ENCODE results near the gene ARID3C. TPM values are rescaled to one million over a fixed set of nuclear protein-coding genes. Genes with fewer than 3 reads are reported as not detected.

Gene ARID3C
- total RNA-seq, 4 donors from 2014 or later = 0.23 to 0.34 TPM; not detected in 2

GRCh38 chr9:34573599-34574325, 55.1 kb downstream of the ARID3C start:
- intact Hi-C loops (cut with DNase I; ENCODE audit: low total_unique reads) = no loop called here
- no peak for TF ChIP-seq POLR2A (IDR thresholded peaks at IDR 0.05)
- no peak for TF ChIP-seq CTCF (IDR thresholded peaks at IDR 0.05)
- 85 to 92% methylated on average over 14 to 17 of the region's 17 CpGs for WGBS, 2 donors
- no peak overlapping the region for H3K4me3 ChIP-seq (ENCODE audit: low read depth, poor library complexity, severe bottlenecking)
- DNase-seq (ENCODE audit: low spot score in 2 of 2) = no peak

GRCh38 chr9:34572628-34573027, 56.2 kb downstream of the ARID3C start:
- WGBS, 2 donors = 90 to 92% methylated on average over 6 of the region's 6 CpGs
- no peak for DNase-seq (ENCODE audit: low spot score in 2 of 2)
- TF ChIP-seq POLR2A (IDR thresholded peaks at IDR 0.05) (no peak), CTCF (IDR thresholded peaks at IDR 0.05) (no peak)

GRCh38 chr9:34572092-34572491, 56.8 kb downstream of the ARID3C start:
- H3K4me3 ChIP-seq (ENCODE audit: low read depth, poor library complexity, severe bottlenecking) = no peak overlapping the region
- no peak for TF ChIP-seq POLR2A (IDR thresholded peaks at IDR 0.05)
- no peak for TF ChIP-seq CTCF (IDR thresholded peaks at IDR 0.05)
- intact Hi-C loops (cut with DNase I; ENCODE audit: low total_unique reads) = no loop called here
- DNase-seq (ENCODE audit: low spot score in 2 of 2) = no peak

More at GRCh38 chr9:34572628-34573027, 56.2 kb downstream of the ARID3C start:
- H3K4me3 ChIP-seq (ENCODE audit: low read depth, poor library complexity, severe bottlenecking) = no peak overlapping the region
- intact Hi-C loops (cut with DNase I; ENCODE audit: low total_unique reads) = no loop called here

- no peak for DNase-seq (ENCODE audit: low spot score in 2 of 2)
- WGBS, 2 donors = 60 to 68% methylated on average over 12 of the region's 12 CpGs
- no peak overlapping the region for H3K4me3 ChIP-seq (ENCODE audit: low read depth, poor library complexity, severe bottlenecking)
- no peak for TF ChIP-seq CTCF (IDR thresholded peaks at IDR 0.05)
- no peak for TF ChIP-seq POLR2A (IDR thresholded peaks at IDR 0.05)
- intact Hi-C loops (cut with DNase I; ENCODE audit: low total_unique reads) = no loop called here
Observed at GRCh38 chr9:34571481-34571810, 57.4 kb downstream of the ARID3C start.

Other genes starting within 250 kb of the ARID3C start
- gene FAM219A, start 170.5 kb downstream of the ARID3C start, total RNA-seq = 10 to 100 TPM; 12.6 to 19.7 (median 13.5) TPM
- gene DNAI1, start 170.3 kb downstream of the ARID3C start, total RNA-seq = not detected
- gene ENHO, start 106.1 kb downstream of the ARID3C start, total RNA-seq = 1 to 10 TPM in 2 of 4 donors, under 1 TPM in 1, not detected in 1; 0.91 to 7.6 (median 2.6) TPM
- 10 to 100 TPM in 1 of 4 donors, 1 to 10 TPM in 3; 2.5 to 13.4 (median 3.9) TPM for gene CNTFR, start 39.3 kb downstream of the ARID3C start, total RNA-seq
- gene RPP25L, start 17.0 kb downstream of the ARID3C start, total RNA-seq = 10 to 100 TPM; 17.0 to 39.0 (median 26.6) TPM
- 100 to 1,000 TPM in 3 of 4 donors, 10 to 100 TPM in 1; 80.8 to 166 (median 127) TPM for gene DCTN3, start 8.6 kb downstream of the ARID3C start, total RNA-seq
- gene SIGMAR1, start 8.7 kb upstream of the ARID3C start, total RNA-seq = 100 to 1,000 TPM in 3 of 4 donors, 10 to 100 TPM in 1; 99.1 to 130 (median 107) TPM
- 10 to 100 TPM; 41.2 to 84.9 (median 55.5) TPM for gene GALT, start 17.6 kb upstream of the ARID3C start, total RNA-seq
- 10 to 100 TPM; 27.7 to 37.7 (median 29.9) TPM for gene IL11RA, start 23.1 kb upstream of the ARID3C start, total RNA-seq
- 100 to 1,000 TPM; 199 to 301 (median 241) TPM for gene CCL27, start 33.6 kb upstream of the ARID3C start, total RNA-seq
- 1 to 10 TPM in 1 of 4 donors, not detected in 3; 3.6 TPM for gene CCL19, start 62.2 kb upstream of the ARID3C start, total RNA-seq
- gene CCL21, start 81.1 kb upstream of the ARID3C start, total RNA-seq = 10 to 100 TPM in 2 of 4 donors, 1 to 10 TPM in 2; 2.3 to 13.6 (median 8.3) TPM